Measurements from ENCODE around the gene MRTO4.
"Not testable (repeated sequence)": the region's sequence is repeated elsewhere in the genome, so short reads cannot be mapped to it uniquely, and the experiment has no call there.

The MRTO4 gene

GRCh38 chr1:19287436-19288185 lies 36.0 kb downstream of the MRTO4 start:
- in situ Hi-C loops (cut with HindIII; ENCODE audit: low pct_ligation_motif_present, low sequenced_read_pairs) = no loop called here
- TF ChIP-seq, protein P1, sequence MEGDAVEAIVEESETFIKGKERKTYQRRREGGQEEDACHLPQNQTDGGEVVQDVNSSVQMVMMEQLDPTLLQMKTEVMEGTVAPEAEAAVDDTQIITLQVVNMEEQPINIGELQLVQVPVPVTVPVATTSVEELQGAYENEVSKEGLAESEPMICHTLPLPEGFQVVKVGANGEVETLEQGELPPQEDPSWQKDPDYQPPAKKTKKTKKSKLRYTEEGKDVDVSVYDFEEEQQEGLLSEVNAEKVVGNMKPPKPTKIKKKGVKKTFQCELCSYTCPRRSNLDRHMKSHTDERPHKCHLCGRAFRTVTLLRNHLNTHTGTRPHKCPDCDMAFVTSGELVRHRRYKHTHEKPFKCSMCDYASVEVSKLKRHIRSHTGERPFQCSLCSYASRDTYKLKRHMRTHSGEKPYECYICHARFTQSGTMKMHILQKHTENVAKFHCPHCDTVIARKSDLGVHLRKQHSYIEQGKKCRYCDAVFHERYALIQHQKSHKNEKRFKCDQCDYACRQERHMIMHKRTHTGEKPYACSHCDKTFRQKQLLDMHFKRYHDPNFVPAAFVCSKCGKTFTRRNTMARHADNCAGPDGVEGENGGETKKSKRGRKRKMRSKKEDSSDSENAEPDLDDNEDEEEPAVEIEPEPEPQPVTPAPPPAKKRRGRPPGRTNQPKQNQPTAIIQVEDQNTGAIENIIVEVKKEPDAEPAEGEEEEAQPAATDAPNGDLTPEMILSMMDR (IDR thresholded peaks at IDR 0.05; ENCODE audit: low read depth, low read length, missing control alignments) = no peak

GRCh38 chr1:19288324-19289241 lies 37.0 kb downstream of the MRTO4 start, which contains the start of gene AKR7A3:
TSS of gene AKR7A3 (minus strand) at chr1:19288770. CDS start at chr1:19288709, 61 bp downstream.
- peak within 1 kb of the TSS; percentile 46 for H3K4me3 ChIP-seq (ENCODE audit: low read depth, low read length)
- H3K27ac ChIP-seq; H3K36me3 ChIP-seq (replicated peaks); in situ Hi-C loops (cut with HindIII; ENCODE audit: low pct_ligation_motif_present, low sequenced_read_pairs); H3K27me3 ChIP-seq (replicated peaks); DNase-seq: not testable (repeated sequence)

More at GRCh38 chr1:19287436-19288185, 36.0 kb downstream of the MRTO4 start:
- Histone ChIP-seq H3K4me3 (ENCODE audit: low read depth, low read length) (no peak overlapping the region), H3K27me3 (replicated peaks) (no peaks in the 10 kb centered on the region), H3K36me3 (replicated peaks) (no peaks in the 10 kb centered on the region), H3K27ac (no peak overlapping the region)
- no peak for DNase-seq

- Histone ChIP-seq H3K27ac (no peak overlapping the region), H3K36me3 (replicated peaks) (no peaks in the 10 kb centered on the region), H3K27me3 (replicated peaks) (no peaks in the 10 kb centered on the region), H3K4me3 (ENCODE audit: low read depth, low read length) (peak overlapping the region; percentile 46)
- DNase-seq = no peak
- TF ChIP-seq, protein P1 (IDR thresholded peaks at IDR 0.05; ENCODE audit: low read depth, low read length, missing control alignments) = no peak
- in situ Hi-C loops (cut with HindIII; ENCODE audit: low pct_ligation_motif_present, low sequenced_read_pairs) = no loop called here
Observed at GRCh38 chr1:19289244-19289643, 37.6 kb downstream of the MRTO4 start.

- in situ Hi-C loops (cut with HindIII; ENCODE audit: low pct_ligation_motif_present, low sequenced_read_pairs) = no loop called here
- H3K4me3 ChIP-seq (ENCODE audit: low read depth, low read length) = no peak overlapping the region
- H3K36me3 ChIP-seq (replicated peaks) = peaks cover 4% of the 10 kb centered on the region
- TF ChIP-seq, protein P1 (IDR thresholded peaks at IDR 0.05; ENCODE audit: low read depth, low read length, missing control alignments) = no peak
- H3K27me3 ChIP-seq (replicated peaks) = no peaks in the 10 kb centered on the region
- no peak overlapping the region for H3K27ac ChIP-seq
- DNase-seq = no peak
Observed at GRCh38 chr1:19294638-19295037, 43.0 kb downstream of the MRTO4 start.

DNA sequence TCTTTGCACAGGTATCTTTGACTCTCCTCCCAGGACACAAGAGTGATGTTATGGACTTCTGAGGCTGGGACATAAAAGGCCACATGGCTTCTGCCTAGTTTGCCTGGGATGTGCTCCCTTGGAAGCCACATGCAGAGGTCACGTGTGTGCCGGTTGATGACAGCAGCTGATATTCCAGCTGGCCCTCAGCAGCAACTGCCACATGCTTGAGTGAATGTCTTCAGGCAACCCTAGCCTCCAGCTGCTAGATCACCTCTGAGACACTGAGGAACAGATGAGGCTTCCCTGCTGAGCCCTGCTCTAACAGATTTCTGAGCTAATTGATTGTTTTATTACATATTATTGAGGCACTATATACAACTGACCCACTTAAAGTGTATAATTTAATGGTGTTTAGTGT lies 48.6 kb downstream of the MRTO4 start:
- Histone ChIP-seq H3K27ac (no peak overlapping the region), H3K36me3 (replicated peaks) (peaks cover 21% of the 10 kb centered on the region), H3K4me3 (ENCODE audit: low read depth, low read length) (no peak overlapping the region), H3K27me3 (replicated peaks) (no peaks in the 10 kb centered on the region)
- in situ Hi-C loops (cut with HindIII; ENCODE audit: low pct_ligation_motif_present, low sequenced_read_pairs) = no loop called here
- no peak for DNase-seq
- TF ChIP-seq, protein P1 (IDR thresholded peaks at IDR 0.05; ENCODE audit: low read depth, low read length, missing control alignments) = no peak

DNA sequence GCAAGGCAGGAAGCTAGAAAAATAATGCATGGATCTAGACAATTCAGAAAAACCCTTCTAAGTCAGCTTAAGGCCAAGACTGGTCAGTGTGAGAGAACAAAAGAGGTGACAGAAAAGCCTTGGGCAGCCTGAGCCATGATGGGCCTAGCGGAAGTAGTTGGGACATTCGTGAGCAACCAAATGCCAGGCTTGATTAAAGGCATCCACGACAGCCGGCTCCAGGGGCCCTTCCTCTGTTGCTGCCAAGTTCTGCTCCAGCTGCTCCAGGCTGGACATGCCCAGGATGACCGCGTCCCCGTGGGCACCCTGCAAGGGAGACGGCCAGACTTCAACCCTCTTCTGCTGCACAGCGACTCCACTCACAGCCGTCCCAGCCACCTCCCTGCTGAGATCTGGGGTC lies 52.5 kb downstream of the MRTO4 start:
- DNase-seq; H3K27ac ChIP-seq; H3K4me3 ChIP-seq (ENCODE audit: low read depth, low read length); H3K27me3 ChIP-seq (replicated peaks); in situ Hi-C loops (cut with HindIII; ENCODE audit: low pct_ligation_motif_present, low sequenced_read_pairs): not testable (repeated sequence)
- H3K36me3 ChIP-seq (replicated peaks) = peaks cover 41% of the 10 kb centered on the region
